Endothelial cell of umbilical vein (primary cell): ENCODE data around the gene NF1. TPM values are rescaled to one million over a fixed set of nuclear protein-coding genes. Genes with fewer than 3 reads are reported as not detected.

Experiments
- BruUV-seq: library from RNA; stranded (reverse); fragments of 400-500 nt; replicated peaks from 2 replicates; lab custom pipeline; 2021; lab: Mats Ljungman, UMichigan
- CTCF ChIA-PET: fragments of 300-600, 350-600 bp; sonication (Branson Sonifier 250); formaldehyde crosslinking; loops from one replicate; lab custom pipeline; 2021; ENCODE audit warnings: antibody characterized with exemption, inconsistent platforms; lab: Charles Lee
- POLR2A ChIA-PET: fragments of 300-600, 350-600 bp; sonication (Branson Sonifier 250); formaldehyde crosslinking; loops from one replicate; lab custom pipeline; 2021; ENCODE audit warnings: antibody characterized with exemption, inconsistent platforms; lab: Charles Lee
- DNase-seq: peaks from one replicate; pipeline ENCODE4 v3.0.0-alpha.2; 2011; ENCODE audit warnings: low read depth, low spot score
- FAIRE-seq: peaks from 2 replicates; lab custom pipeline; 2011; peaks lifted over from hg19 to GRCh38; lab: Jason Lieb, UNC
- H2AFZ ChIP-seq: 2 replicates; pipeline ENCODE4 v1.6.0; 2012; ENCODE audit warnings: low read depth, low read length, control low read depth, inconsistent platforms
- H3K27ac ChIP-seq: 2 replicates; pipeline ENCODE4 v1.5.1; 2011; ENCODE audit warnings: low read depth, mild to moderate bottlenecking, control low read depth, low read length, moderate library complexity; ENCODE audit not compliant: insufficient read depth
- H3K27me3 ChIP-seq, 2 experiments: 2 replicates each; pipeline versions ENCODE4 v1.6.0 to v1.6.1; 2011; ENCODE audit warnings: low read length in 2 of 2, mixed read lengths in 1 of 2; ENCODE audit not compliant: control insufficient read depth in 2 of 2, insufficient read depth in 2 of 2
- H3K36me3 ChIP-seq, 2 experiments: 2 replicates in 1 of 2; 3 replicates in 1 of 2; pipeline ENCODE4 v1.5.1; 2011; ENCODE audit warnings: low read length in 2 of 2, mild to moderate bottlenecking in 1 of 2, moderate library complexity in 1 of 2; ENCODE audit not compliant: control insufficient read depth in 2 of 2, insufficient read depth in 2 of 2; ENCODE audit errors: extremely low read depth in 1 of 2
- H3K4me1 ChIP-seq: 3 replicates; pipeline ENCODE4 v1.5.1; 2011; ENCODE audit warnings: mild to moderate bottlenecking, low read length; ENCODE audit not compliant: control insufficient read depth, insufficient read depth; ENCODE audit errors: extremely low read depth
- H3K4me2 ChIP-seq: 2 replicates; pipeline ENCODE4 v1.6.1; 2011; ENCODE audit warnings: low read length, control low read depth, mixed read lengths; ENCODE audit not compliant: insufficient read depth
- H3K4me3 ChIP-seq, 3 experiments: fragments of 200-600 bp in 1 of 3; sonication (generic), shearing (Covaris generic) in 1 of 3; replicated peaks in 1 of 3; 2 replicates each; pipeline ENCODE4 v1.5.1; 2011 to 2016; ENCODE audit warnings: control low read depth in 3 of 3, low read length in 3 of 3, mild to moderate bottlenecking in 2 of 3, inconsistent platforms in 1 of 3, low read depth in 1 of 3, moderate library complexity in 1 of 3; ENCODE audit not compliant: insufficient read depth in 1 of 3
- H3K79me2 ChIP-seq: 2 replicates; pipeline ENCODE4 v1.6.0; 2012; ENCODE audit warnings: low read length, inconsistent platforms; ENCODE audit not compliant: control insufficient read depth, insufficient read depth
- H3K9ac ChIP-seq: replicated peaks from 2 replicates; pipeline ENCODE3; 2011; ENCODE audit warnings: low read length, control low read depth; ENCODE audit not compliant: insufficient read depth; ENCODE audit errors: extremely low read depth
- H3K9me1 ChIP-seq: replicated peaks from 3 replicates; pipeline ENCODE4 v1.6.0; 2011; ENCODE audit warnings: mild to moderate bottlenecking, low read length; ENCODE audit not compliant: control insufficient read depth, insufficient read depth; ENCODE audit errors: extremely low read depth
- H3K9me3 ChIP-seq: replicated peaks from 2 replicates; pipeline ENCODE4 v1.5.1; 2012; ENCODE audit warnings: low read length, inconsistent platforms; ENCODE audit not compliant: control insufficient read depth, insufficient read depth
- H4K20me1 ChIP-seq: replicated peaks from 2 replicates; pipeline ENCODE3; 2011; ENCODE audit warnings: mild to moderate bottlenecking, low read length; ENCODE audit not compliant: control insufficient read depth, insufficient read depth; ENCODE audit errors: extremely low read depth
- EZH2 ChIP-seq: IDR thresholded peaks from 2 replicates; pipeline ENCODE4 v1.6.1; 2012; ENCODE audit warnings: borderline replicate concordance, low read depth, mild to moderate bottlenecking, moderate library complexity, low read length, inconsistent platforms; ENCODE audit not compliant: severe bottlenecking
- FOS ChIP-seq: IDR thresholded peaks from 2 replicates; pipeline ENCODE4 v1.6.1; 2011; ENCODE audit warnings: mild to moderate bottlenecking, low read length, moderate library complexity, borderline replicate concordance; ENCODE audit not compliant: insufficient read depth
- GATA2 ChIP-seq: IDR thresholded peaks from 2 replicates; pipeline ENCODE4 v1.7.0; 2011; ENCODE audit warnings: low read depth, mild to moderate bottlenecking, moderate library complexity, mixed read lengths, low read length; ENCODE audit not compliant: insufficient read length, insufficient read depth
- JUN ChIP-seq: IDR thresholded peaks from 2 replicates; pipeline ENCODE4 v1.6.1; 2011; ENCODE audit warnings: borderline replicate concordance, low read depth; ENCODE audit not compliant: insufficient read length, insufficient read depth
- MYC ChIP-seq: IDR thresholded peaks from one replicate; pipeline ENCODE4 v1.6.1; 2011; ENCODE audit warnings: mild to moderate bottlenecking, low read depth, low read length
- POLR2A ChIP-seq: IDR thresholded peaks from 2 replicates; pipeline ENCODE4 v1.6.1; 2012; ENCODE audit warnings: low read depth, mild to moderate bottlenecking, control low read depth, low read length
- POLR2AphosphoS5 ChIP-seq: IDR thresholded peaks from 2 replicates; pipeline ENCODE4 v1.6.1; 2012; ENCODE audit warnings: low read depth, mild to moderate bottlenecking, control low read depth, low read length, moderate library complexity; ENCODE audit not compliant: insufficient read depth
- dilution Hi-C: fragments of 300-500 bp; cut with MboI; formaldehyde crosslinking; loops from one replicate; pipeline ENCODE4 v1.15.0; 2019; ENCODE audit warnings: low sequenced_read_pairs; ENCODE audit not compliant: extremely low pct_ligation_motif_present
- intact Hi-C: fragments of 100-400 bp; cut with micrococcal nuclease; formaldehyde crosslinking; loops from one replicate; pipeline ENCODE4 v1.10.0; 2022
- polyA plus RNA-seq, 4 experiments: library from polyadenylated mRNA; depleted of rRNA in 3 of 4; stranded (reverse) in 3 of 4; unstranded in 1 of 4; fragments of >200 nt; gene quantifications; 2 replicates each; pipeline versions ENCODE4 v1.2.1 to v1.2.3, GENCODE V29; 2011 to 2012; ENCODE audit warnings: missing spikeins in 1 of 4
- total RNA-seq: library from RNA; stranded (reverse); gene quantifications from 2 replicates; pipeline ENCODE4 v1.2.3, GENCODE V29; 2021
- TF ChIP-seq, protein P1 (sequence below): IDR thresholded peaks from 2 replicates; pipeline ENCODE4 v1.6.1; 2011; ENCODE audit not compliant: insufficient read depth, insufficient read length
- TF ChIP-seq, protein P2 (sequence below), 2 donors: IDR thresholded peaks; 1 replicate in 1 of 2; 2 replicates in 1 of 2; pipeline ENCODE4 v1.5.1; 2011; ENCODE audit warnings: low read length in 2 of 2, mild to moderate bottlenecking in 2 of 2, moderate library complexity in 2 of 2, control low read depth in 1 of 2, inconsistent platforms in 1 of 2, low read depth in 1 of 2; ENCODE audit not compliant: insufficient read depth in 1 of 2; ENCODE audit errors: extremely low read depth in 1 of 2

Gene NF1
- total and polyA plus RNA-seq, 2 donors (not counting 3 experiments of a cell fraction or from before 2014, with no cell fraction given): 13.7 to 42.4 TPM

DNA sequence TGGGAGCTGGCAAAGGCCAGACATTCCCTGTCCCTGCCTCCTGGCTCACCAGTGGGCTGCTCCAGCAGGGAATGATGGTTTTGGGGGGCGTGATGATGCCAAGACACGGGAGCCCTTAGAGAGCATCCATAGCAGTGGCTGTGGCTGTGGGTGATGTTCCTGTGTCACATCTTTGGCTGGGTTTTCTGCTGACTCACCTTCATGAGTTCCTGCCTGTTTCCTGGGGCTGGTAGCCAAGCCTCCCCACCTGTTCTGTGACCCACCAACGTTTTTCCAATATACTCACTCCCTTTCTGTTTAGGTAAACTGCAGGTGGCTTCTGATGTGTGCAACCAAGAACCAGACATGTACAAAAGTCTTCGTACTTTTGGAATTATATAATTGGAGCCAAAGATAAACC lies 16.5 kb upstream of the NF1 start:
- dilution Hi-C loops: no loop called here
- Histone ChIP-seq H2AFZ (no peak overlapping the region), H3K79me2 (no peaks in the 10 kb centered on the region), H3K27ac (no peak overlapping the region), H3K27me3 (no peaks in the 10 kb centered on the region), H3K4me3 (no peak overlapping the region), H3K9ac (no peak overlapping the region), H3K36me3 (no peaks in the 10 kb centered on the region), H3K9me3 (no peaks in the 10 kb centered on the region), H3K4me1 (no peaks in the 10 kb centered on the region), H3K4me2 (no peak overlapping the region), H3K9me1 (no peaks in the 10 kb centered on the region), H4K20me1 (no peaks in the 10 kb centered on the region)
- TF ChIP-seq POLR2AphosphoS5: no peak
- TF ChIP-seq, protein P1, sequence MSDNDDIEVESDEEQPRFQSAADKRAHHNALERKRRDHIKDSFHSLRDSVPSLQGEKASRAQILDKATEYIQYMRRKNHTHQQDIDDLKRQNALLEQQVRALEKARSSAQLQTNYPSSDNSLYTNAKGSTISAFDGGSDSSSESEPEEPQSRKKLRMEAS: no peak
- TF ChIP-seq EZH2: no peak
- no peak for TF ChIP-seq POLR2A
- no peak for TF ChIP-seq FOS
- TF ChIP-seq GATA2: no peak
- no peak for TF ChIP-seq MYC
- no peak for TF ChIP-seq JUN
- TF ChIP-seq, protein P2, sequence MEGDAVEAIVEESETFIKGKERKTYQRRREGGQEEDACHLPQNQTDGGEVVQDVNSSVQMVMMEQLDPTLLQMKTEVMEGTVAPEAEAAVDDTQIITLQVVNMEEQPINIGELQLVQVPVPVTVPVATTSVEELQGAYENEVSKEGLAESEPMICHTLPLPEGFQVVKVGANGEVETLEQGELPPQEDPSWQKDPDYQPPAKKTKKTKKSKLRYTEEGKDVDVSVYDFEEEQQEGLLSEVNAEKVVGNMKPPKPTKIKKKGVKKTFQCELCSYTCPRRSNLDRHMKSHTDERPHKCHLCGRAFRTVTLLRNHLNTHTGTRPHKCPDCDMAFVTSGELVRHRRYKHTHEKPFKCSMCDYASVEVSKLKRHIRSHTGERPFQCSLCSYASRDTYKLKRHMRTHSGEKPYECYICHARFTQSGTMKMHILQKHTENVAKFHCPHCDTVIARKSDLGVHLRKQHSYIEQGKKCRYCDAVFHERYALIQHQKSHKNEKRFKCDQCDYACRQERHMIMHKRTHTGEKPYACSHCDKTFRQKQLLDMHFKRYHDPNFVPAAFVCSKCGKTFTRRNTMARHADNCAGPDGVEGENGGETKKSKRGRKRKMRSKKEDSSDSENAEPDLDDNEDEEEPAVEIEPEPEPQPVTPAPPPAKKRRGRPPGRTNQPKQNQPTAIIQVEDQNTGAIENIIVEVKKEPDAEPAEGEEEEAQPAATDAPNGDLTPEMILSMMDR (IDR thresholded peaks at IDR 0.05; ENCODE audit: extremely low read depth in 1 of 2, insufficient read depth in 1 of 2, low read depth in 1 of 2, low read length in 2 of 2): no peak
- DNase-seq: no peak
- intact Hi-C loops: no loop called here
- POLR2A ChIA-PET: no interaction called here
- BruUV-seq: no TSS peak
- CTCF ChIA-PET: interaction anchor here (1.1 kb wide), 1 partner anchor 12 kb away, joined by 3 read pairs; no protein-coding TSS in a partner anchor
- no peak for FAIRE-seq
